Fibroblast of villous mesenchyme (primary cell): Measurements from ENCODE around the gene ANKRD30A. TPM values are rescaled to one million over a fixed set of nuclear protein-coding genes. Genes with fewer than 3 reads are reported as not detected.

Experiments used
- DNase-seq: peaks from one replicate; pipeline ENCODE4 v3.0.0-alpha.2; 2010; ENCODE audit warnings: low read depth
- H3K4me3 ChIP-seq: 2 replicates; pipeline ENCODE4 v1.5.1; 2011; ENCODE audit warnings: low read depth, mild to moderate bottlenecking, low read length
- CTCF ChIP-seq: IDR thresholded peaks from 2 replicates; pipeline ENCODE4 v1.5.1; 2012; ENCODE audit warnings: low read depth, mild to moderate bottlenecking, low read length; ENCODE audit not compliant: insufficient read depth
- total RNA-seq: library from RNA; depleted of rRNA; stranded (reverse); fragments of >200 nt; gene quantifications from 2 replicates; pipeline ENCODE4 v1.2.3, GENCODE V29; 2012

Gene ANKRD30A
- total RNA-seq, 1 donor = 1.7 TPM

GRCh38 chr10:37304036-37304435 is 178.6 kb downstream of the ANKRD30A start:
- no peak for TF ChIP-seq CTCF
- no peak for DNase-seq
- H3K4me3 ChIP-seq = no peak overlapping the region

- H3K4me3 ChIP-seq = no peak overlapping the region
- no peak for TF ChIP-seq CTCF
- no peak for DNase-seq
Measured at GRCh38 chr10:37314350-37314749, 189.0 kb downstream of the ANKRD30A start.

GRCh38 chr10:37314862-37315261 is 189.5 kb downstream of the ANKRD30A start:
- DNase-seq = no peak
- no peak overlapping the region for H3K4me3 ChIP-seq
- no peak for TF ChIP-seq CTCF

- no peak for TF ChIP-seq CTCF
- no peak overlapping the region for H3K4me3 ChIP-seq
- no peak for DNase-seq
Measured at GRCh38 chr10:37344413-37344812, 219.0 kb downstream of the ANKRD30A start.

GRCh38 chr10:37379991-37380390 is 254.6 kb downstream of the ANKRD30A start:
- TF ChIP-seq CTCF = no peak
- DNase-seq = no peak
- no peak overlapping the region for H3K4me3 ChIP-seq

- TF ChIP-seq CTCF = no peak
- DNase-seq = no peak
- H3K4me3 ChIP-seq = no peak overlapping the region
Measured at GRCh38 chr10:37381271-37381670, 255.9 kb downstream of the ANKRD30A start.

GRCh38 chr10:37384923-37385322 is 259.5 kb downstream of the ANKRD30A start:
- DNase-seq = no peak
- no peak overlapping the region for H3K4me3 ChIP-seq
- TF ChIP-seq CTCF = no peak
